NB4 (cell line): ENCODE data around the gene GSDMA.

Experiments used
- CTCF ChIP-seq: IDR thresholded peaks from one replicate; pipeline ENCODE4 v1.5.1; 2012; ENCODE audit warnings: low read depth, low read length
- POLR2A ChIP-seq: IDR thresholded peaks from 2 replicates; pipeline ENCODE4 v1.6.1; 2011; ENCODE audit warnings: mild to moderate bottlenecking; ENCODE audit not compliant: insufficient read length; ENCODE audit errors: extremely low read depth
- TF ChIP-seq, protein P1 (sequence below): IDR thresholded peaks from 2 replicates; pipeline ENCODE4 v1.6.1; 2011; ENCODE audit warnings: low read depth, low read length

GRCh38 chr17:39950871-39951348, 11.9 kb upstream of the GSDMA start:
- TF ChIP-seq CTCF (no peak), POLR2A (no peak)
- TF ChIP-seq, protein P1, sequence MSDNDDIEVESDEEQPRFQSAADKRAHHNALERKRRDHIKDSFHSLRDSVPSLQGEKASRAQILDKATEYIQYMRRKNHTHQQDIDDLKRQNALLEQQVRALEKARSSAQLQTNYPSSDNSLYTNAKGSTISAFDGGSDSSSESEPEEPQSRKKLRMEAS = no peak
